GM12892 (cell line): ENCODE results near the gene TNS3.

Source experiments
- POLR2A ChIP-seq: IDR thresholded peaks from 2 replicates; pipeline ENCODE4 v1.6.1; 2011; ENCODE audit warnings: low read depth, low read length, control low read depth
- POLR2AphosphoS5 ChIP-seq: IDR thresholded peaks from 2 replicates; pipeline ENCODE4 v1.6.1; 2011; ENCODE audit warnings: low read depth, low read length, control low read depth
- TAF1 ChIP-seq: IDR thresholded peaks from 2 replicates; pipeline ENCODE4 v1.6.1; 2011; ENCODE audit warnings: low read depth, mild to moderate bottlenecking, control low read depth, low read length, borderline replicate concordance

DNA sequence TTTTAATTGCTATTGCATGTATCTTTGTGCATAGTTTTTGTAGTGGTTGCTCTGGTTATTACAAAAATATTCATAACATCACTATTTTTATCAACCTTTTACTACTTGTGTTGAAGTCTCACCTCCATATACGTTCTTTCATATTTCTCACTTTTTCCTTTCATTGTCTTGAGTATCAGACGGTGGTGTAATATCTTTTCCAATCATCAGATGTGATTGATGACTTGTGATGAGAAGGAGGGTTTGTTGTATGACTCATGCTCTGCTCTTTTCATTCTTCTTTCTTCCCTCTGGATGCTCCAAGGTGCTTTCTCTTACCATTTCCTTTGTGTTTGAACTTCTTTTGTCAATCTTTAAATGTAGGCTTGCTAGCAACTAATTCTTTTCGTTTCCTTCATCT, 310.2 kb downstream of the TNS3 start:
- TF ChIP-seq POLR2A (no peak), POLR2AphosphoS5 (no peak), TAF1 (no peak)
